ENCODE results near the gene RMRP. TPM values are rescaled to one million over a fixed set of nuclear protein-coding genes. Genes with fewer than 3 reads are reported as not detected.

The RMRP gene
- total RNA-seq (22,838 TPM), polyA plus RNA-seq (13.0 TPM)
- long read RNA-seq, donor 1 = 0 reads
- long read RNA-seq, donor 2 = 0 reads
- long read RNA-seq, donor 3 = 0 reads
- long read RNA-seq, donor 4 = 0 reads
- long read RNA-seq, donor 5 = 0 reads
- long read RNA-seq, donor 6 = 0 reads
- long read RNA-seq, donor 7 = 0 reads
- long read RNA-seq, donor 8 = 0 reads
- long read RNA-seq, donor 9 = 0 reads
- long read RNA-seq, donor 10 = 0 reads

DNA sequence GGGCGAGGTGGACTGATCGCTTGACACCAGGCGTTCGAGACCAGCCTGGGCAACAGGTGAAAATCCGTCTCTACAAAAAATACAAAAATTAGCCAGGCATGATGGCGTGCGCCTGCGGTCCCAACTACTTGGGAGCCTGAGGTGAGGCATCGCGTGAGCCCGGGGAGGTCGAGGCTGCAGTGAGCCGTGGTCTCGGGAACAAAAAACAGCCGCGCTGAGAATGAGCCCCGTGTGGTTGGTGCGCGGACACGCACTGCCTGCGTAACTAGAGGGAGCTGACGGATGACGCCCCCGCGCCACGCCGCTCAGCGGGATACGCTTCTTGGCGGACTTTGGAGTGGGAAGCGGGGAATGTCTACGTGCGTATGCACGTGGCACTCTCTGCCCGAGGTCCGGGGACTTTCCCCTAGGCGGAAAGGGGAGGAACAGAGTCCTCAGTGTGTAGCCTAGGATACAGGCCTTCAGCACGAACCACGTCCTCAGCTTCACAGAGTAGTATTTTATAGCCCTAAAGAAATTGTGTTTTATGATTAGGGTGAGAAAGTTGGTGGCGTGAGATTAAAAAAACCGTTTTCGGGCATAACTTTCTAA lies at the start of gene RMRP:
Gene RMRP, minus strand, starts transcription at position 474 of the 591 bp plus-strand sequence.
- Histone ChIP-seq H3K27ac (ENCODE audit: low read depth in 1 of 2, low read length in 1 of 2) (peak within 1 kb of the TSS; percentile 93 to 95), H3K27me3 (ENCODE audit: control insufficient read depth in 2 of 2, insufficient read depth in 1 of 2, low read length in 1 of 2) (peaks cover 0 to 2% of the 10 kb centered on the region in 2 donors), H3K4me3 (ENCODE audit: low read length in 2 of 2) (peak within 1 kb of the TSS; percentile 64 to 88), H3K36me3 (ENCODE audit: control insufficient read depth in 2 of 2, insufficient read depth in 2 of 2, low read length in 1 of 2) (peaks cover 16 to 20% of the 10 kb centered on the region in 2 donors), H3K4me1 (ENCODE audit: control insufficient read depth in 2 of 2, insufficient read depth in 2 of 2, low read length in 2 of 2) (peaks cover 42 to 65% of the 10 kb centered on the region in 2 donors), H3K9me3 (ENCODE audit: control insufficient read depth in 2 of 2, insufficient read depth in 1 of 2, low read length in 1 of 2) (no peaks in the 10 kb centered on the region)
- under 1% methylated on average over 42 of the region's 42 CpGs for WGBS
- peak; percentile 77 to 95 (median 81) for DNase-seq (ENCODE audit: low read depth in 6 of 9, low spot score in 9 of 9)

DNA sequence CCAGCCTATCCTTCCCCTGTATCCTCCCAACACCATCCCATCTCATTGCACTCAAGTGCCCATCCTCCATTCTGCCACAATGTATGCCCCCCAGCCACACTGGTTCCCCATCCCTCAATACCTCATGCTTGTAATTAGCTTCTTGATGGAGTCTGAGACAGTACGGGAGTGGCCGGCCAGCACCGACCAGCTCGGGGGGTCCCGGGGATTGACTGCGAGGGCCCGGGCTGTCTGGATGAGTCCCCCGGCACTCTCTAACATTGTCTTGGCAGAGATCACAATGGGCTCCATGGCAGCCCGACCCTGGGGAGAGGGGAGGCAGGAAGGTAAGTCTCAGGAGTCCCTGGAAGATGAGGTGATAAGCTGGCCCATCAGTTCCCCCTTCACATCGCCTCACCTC lies 49.1 kb upstream of the RMRP start:
- DNase-seq (ENCODE audit: low read depth in 6 of 9, low spot score in 9 of 9) = no peak
- H3K4me3 ChIP-seq (ENCODE audit: low read length in 2 of 2) = no peak overlapping the region
- peaks cover 88 to 95% of the 10 kb centered on the region in 2 donors for H3K36me3 ChIP-seq (ENCODE audit: control insufficient read depth in 2 of 2, insufficient read depth in 2 of 2, low read length in 1 of 2)
- H3K4me1 ChIP-seq (ENCODE audit: control insufficient read depth in 2 of 2, insufficient read depth in 2 of 2, low read length in 2 of 2) = no peaks in the 10 kb centered on the region
- no peaks in the 10 kb centered on the region for H3K27me3 ChIP-seq (ENCODE audit: control insufficient read depth in 2 of 2, insufficient read depth in 1 of 2, low read length in 1 of 2)
- 97% methylated on average over 10 of the region's 10 CpGs for WGBS
- H3K9me3 ChIP-seq (ENCODE audit: control insufficient read depth in 2 of 2, insufficient read depth in 1 of 2, low read length in 1 of 2) = no peaks in the 10 kb centered on the region
- H3K27ac ChIP-seq (ENCODE audit: low read depth in 1 of 2, low read length in 1 of 2) = no peak overlapping the region

DNA sequence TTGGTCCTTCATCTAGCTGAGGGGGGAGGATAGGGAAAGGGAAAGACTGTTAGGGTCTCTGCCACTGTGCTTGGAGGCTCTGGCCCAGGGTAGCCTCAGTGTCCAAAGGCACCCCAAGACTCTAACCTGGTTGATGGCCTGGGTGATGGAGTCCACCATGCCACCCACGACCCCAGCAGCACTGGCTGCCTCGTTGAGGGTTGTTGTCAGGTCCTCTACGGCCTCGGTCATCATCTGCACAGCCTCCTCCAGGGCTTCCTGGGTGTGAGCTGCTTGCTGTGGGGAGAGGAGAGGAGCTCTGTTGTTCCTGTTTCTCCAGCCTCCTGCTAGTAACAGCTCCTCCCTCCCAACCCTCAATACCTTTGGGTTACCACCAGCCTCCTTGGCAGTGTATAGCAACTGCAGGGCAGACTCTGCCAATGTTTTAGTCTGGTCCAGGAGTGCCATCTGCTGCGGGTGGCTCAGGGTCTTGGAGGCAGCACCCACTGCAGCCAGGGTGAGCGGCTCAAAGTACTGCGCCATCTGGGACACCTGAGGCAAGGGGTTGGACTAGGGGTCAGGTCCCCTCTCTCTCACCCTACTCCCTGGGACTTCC lies 48.1 kb upstream of the RMRP start:
- Histone ChIP-seq H3K36me3 (ENCODE audit: control insufficient read depth in 2 of 2, insufficient read depth in 2 of 2, low read length in 1 of 2) (peaks cover 88 to 95% of the 10 kb centered on the region in 2 donors), H3K9me3 (ENCODE audit: control insufficient read depth in 2 of 2, insufficient read depth in 1 of 2, low read length in 1 of 2) (no peaks in the 10 kb centered on the region), H3K4me1 (ENCODE audit: control insufficient read depth in 2 of 2, insufficient read depth in 2 of 2, low read length in 2 of 2) (no peaks in the 10 kb centered on the region), H3K4me3 (ENCODE audit: low read length in 2 of 2) (no peak overlapping the region), H3K27ac (ENCODE audit: low read depth in 1 of 2, low read length in 1 of 2) (no peak overlapping the region), H3K27me3 (ENCODE audit: control insufficient read depth in 2 of 2, insufficient read depth in 1 of 2, low read length in 1 of 2) (no peaks in the 10 kb centered on the region)
- DNase-seq (ENCODE audit: low read depth in 6 of 9, low spot score in 9 of 9) = no peak
- 99% methylated on average over 7 of the region's 7 CpGs for WGBS

DNA sequence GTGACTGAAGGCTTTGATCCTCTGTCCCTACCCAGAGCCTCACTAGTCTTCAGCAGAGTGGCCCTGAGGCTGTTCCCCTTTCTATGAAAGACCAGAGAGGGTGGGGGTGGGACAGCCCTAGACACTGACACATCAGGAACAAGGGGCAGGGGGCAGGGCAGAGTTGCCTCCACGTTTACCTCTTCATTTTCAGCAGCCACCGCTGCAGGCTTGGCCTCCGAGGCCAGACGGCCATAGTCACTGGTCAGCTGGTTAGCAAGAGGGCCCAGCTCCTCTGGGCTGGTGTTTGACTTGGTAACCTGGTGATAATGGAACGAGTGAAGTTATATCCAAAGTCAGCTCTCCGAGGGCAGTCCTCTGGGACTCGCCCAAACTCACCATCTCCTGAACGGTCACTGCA lies 47.6 kb upstream of the RMRP start:
- DNase-seq (ENCODE audit: low read depth in 6 of 9, low spot score in 9 of 9) = no peak
- Histone ChIP-seq H3K36me3 (ENCODE audit: control insufficient read depth in 2 of 2, insufficient read depth in 2 of 2, low read length in 1 of 2) (peaks cover 85 to 95% of the 10 kb centered on the region in 2 donors), H3K9me3 (ENCODE audit: control insufficient read depth in 2 of 2, insufficient read depth in 1 of 2, low read length in 1 of 2) (no peaks in the 10 kb centered on the region), H3K27me3 (ENCODE audit: control insufficient read depth in 2 of 2, insufficient read depth in 1 of 2, low read length in 1 of 2) (no peaks in the 10 kb centered on the region), H3K4me3 (ENCODE audit: low read length in 2 of 2) (no peak overlapping the region), H3K27ac (ENCODE audit: low read depth in 1 of 2, low read length in 1 of 2) (no peak overlapping the region), H3K4me1 (ENCODE audit: control insufficient read depth in 2 of 2, insufficient read depth in 2 of 2, low read length in 2 of 2) (no peaks in the 10 kb centered on the region)
- 97% methylated on average over 8 of the region's 8 CpGs for whole genome bisulfite sequencing

DNA sequence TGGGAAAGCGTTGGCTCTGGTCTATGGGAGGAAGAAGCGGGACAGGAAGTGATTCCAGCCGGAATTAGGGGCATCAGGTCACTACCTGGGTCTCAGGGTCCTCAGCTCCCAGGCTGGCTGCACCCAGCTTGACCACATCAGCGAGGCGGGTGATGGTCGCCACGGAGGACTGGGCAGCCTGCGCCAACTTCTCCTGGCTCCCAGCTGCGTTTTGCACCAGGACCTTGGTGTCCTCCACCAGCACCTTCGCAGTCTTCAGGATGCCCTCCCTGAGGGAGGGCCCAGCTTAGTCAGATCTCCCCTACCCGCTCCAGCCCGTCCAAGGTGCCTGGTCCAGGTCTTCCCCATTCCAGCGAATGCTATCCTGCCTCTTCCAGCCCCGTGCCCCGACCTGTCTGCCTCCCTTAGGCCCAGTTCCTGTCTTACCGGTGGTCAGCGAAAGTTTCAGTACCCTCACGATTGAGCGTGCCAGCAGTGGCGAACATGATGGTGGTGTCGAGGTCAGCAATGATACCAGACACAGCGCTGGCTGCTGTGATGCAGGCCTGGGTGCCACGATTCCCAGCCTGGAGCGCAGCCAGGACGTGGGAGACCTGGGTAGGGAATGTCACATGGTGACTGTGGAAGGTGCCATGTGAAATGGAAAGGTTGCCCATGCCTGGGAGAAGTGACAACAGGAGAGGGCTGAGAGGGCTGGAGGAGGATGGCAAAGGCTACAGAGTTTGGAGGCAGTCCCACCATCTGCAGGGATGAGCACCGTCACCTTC lies 46.3 kb upstream of the RMRP start:
- H3K36me3 ChIP-seq (ENCODE audit: control insufficient read depth in 2 of 2, insufficient read depth in 2 of 2, low read length in 1 of 2) = peaks cover 93 to 99% of the 10 kb centered on the region in 2 donors

DNA sequence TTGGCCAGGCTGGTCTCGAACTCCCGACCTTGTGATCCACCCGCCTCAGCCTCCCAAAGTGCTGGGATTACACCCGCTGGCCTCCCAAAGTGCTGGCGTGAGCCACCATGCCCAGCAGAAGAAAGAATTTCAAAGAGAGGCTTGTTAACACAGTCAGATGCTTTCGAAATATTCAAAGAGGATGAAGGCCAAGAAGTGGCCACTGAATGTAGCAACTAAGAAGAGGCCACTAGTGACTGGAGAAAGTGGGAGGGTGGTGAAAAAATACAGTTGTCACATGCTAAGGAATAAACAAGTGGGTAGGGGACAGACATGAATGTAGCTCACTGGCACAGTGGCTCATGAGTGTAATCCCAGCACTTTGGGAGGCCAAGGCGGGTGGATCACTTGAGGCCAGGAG lies 44.9 kb upstream of the RMRP start:
- no peak overlapping the region for H3K27ac ChIP-seq (ENCODE audit: low read depth in 1 of 2, low read length in 1 of 2)
- H3K9me3 ChIP-seq (ENCODE audit: control insufficient read depth in 2 of 2, insufficient read depth in 1 of 2, low read length in 1 of 2) = no peaks in the 10 kb centered on the region
- WGBS = 96% methylated on average over 7 of the region's 7 CpGs
- peaks cover 94 to 99% of the 10 kb centered on the region in 2 donors for H3K36me3 ChIP-seq (ENCODE audit: control insufficient read depth in 2 of 2, insufficient read depth in 2 of 2, low read length in 1 of 2)
- no peak overlapping the region for H3K4me3 ChIP-seq (ENCODE audit: low read length in 2 of 2)
- H3K4me1 ChIP-seq (ENCODE audit: control insufficient read depth in 2 of 2, insufficient read depth in 2 of 2, low read length in 2 of 2) = no peaks in the 10 kb centered on the region
- no peak for DNase-seq (ENCODE audit: low read depth in 6 of 9, low spot score in 9 of 9)
- H3K27me3 ChIP-seq (ENCODE audit: control insufficient read depth in 2 of 2, insufficient read depth in 1 of 2, low read length in 1 of 2) = no peaks in the 10 kb centered on the region

More for the DNA sequence above, 46.3 kb upstream of the RMRP start:
- H3K4me1 ChIP-seq (ENCODE audit: control insufficient read depth in 2 of 2, insufficient read depth in 2 of 2, low read length in 2 of 2) = no peaks in the 10 kb centered on the region
- no peak overlapping the region for H3K27ac ChIP-seq (ENCODE audit: low read depth in 1 of 2, low read length in 1 of 2)
- no peak for DNase-seq (ENCODE audit: low read depth in 6 of 9, low spot score in 9 of 9)
- no peaks in the 10 kb centered on the region for H3K27me3 ChIP-seq (ENCODE audit: control insufficient read depth in 2 of 2, insufficient read depth in 1 of 2, low read length in 1 of 2)
- WGBS = 98% methylated on average over 26 of the region's 26 CpGs
- H3K9me3 ChIP-seq (ENCODE audit: control insufficient read depth in 2 of 2, insufficient read depth in 1 of 2, low read length in 1 of 2) = no peaks in the 10 kb centered on the region
- no peak overlapping the region for H3K4me3 ChIP-seq (ENCODE audit: low read length in 2 of 2)

DNA sequence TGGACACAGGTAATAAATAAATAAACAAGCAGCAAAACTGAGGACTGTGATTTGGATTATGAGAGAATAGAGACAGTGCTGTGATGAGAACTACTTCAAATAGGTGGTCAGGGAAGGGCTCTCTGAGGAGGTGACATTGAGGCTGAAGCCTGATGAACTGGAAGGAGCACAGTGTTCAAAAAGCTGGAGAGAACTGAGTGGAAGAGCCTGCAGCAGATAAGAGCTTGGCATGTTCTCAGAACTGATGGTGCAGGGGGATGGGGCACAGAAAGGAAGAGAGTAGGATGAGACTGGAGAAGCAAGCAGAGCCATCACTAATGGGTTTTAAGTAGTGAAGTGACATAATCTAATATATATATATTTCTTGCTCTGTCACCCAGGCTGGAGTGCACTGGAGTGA lies 43.1 kb upstream of the RMRP start:
- Histone ChIP-seq H3K4me1 (ENCODE audit: control insufficient read depth in 2 of 2, insufficient read depth in 2 of 2, low read length in 2 of 2) (no peaks in the 10 kb centered on the region), H3K9me3 (ENCODE audit: control insufficient read depth in 2 of 2, insufficient read depth in 1 of 2, low read length in 1 of 2) (no peaks in the 10 kb centered on the region), H3K27me3 (ENCODE audit: control insufficient read depth in 2 of 2, insufficient read depth in 1 of 2, low read length in 1 of 2) (no peaks in the 10 kb centered on the region), H3K27ac (ENCODE audit: low read depth in 1 of 2, low read length in 1 of 2) (no peak overlapping the region), H3K36me3 (ENCODE audit: control insufficient read depth in 2 of 2, insufficient read depth in 2 of 2, low read length in 1 of 2) (peaks cover 92 to 99% of the 10 kb centered on the region in 2 donors), H3K4me3 (ENCODE audit: low read length in 2 of 2) (no peak overlapping the region)
- no peak for DNase-seq (ENCODE audit: low read depth in 6 of 9, low spot score in 9 of 9)

DNA sequence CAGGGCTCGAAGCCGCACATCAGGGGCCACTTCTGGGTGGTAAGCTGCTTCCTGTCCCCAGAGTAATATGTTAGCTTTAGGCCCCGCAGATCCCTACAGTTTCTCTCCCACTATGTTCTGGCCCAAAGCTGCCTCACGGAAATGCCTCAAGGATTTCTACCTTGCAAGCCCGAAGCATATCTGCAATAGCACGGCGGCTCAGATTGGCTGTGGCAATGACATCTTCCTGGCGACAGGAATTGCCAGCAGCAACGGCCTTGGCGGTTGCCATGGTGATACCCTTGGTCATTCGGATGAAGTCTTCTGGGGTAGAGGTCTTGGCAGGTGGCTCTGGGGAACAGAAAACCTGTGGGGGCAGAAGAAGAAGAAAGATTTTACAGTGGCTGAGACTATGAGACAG lies 42.2 kb upstream of the RMRP start:
- Histone ChIP-seq H3K4me3 (ENCODE audit: low read length in 2 of 2) (no peak overlapping the region), H3K27ac (ENCODE audit: low read depth in 1 of 2, low read length in 1 of 2) (no peak overlapping the region), H3K9me3 (ENCODE audit: control insufficient read depth in 2 of 2, insufficient read depth in 1 of 2, low read length in 1 of 2) (no peaks in the 10 kb centered on the region), H3K27me3 (ENCODE audit: control insufficient read depth in 2 of 2, insufficient read depth in 1 of 2, low read length in 1 of 2) (no peaks in the 10 kb centered on the region), H3K4me1 (ENCODE audit: control insufficient read depth in 2 of 2, insufficient read depth in 2 of 2, low read length in 2 of 2) (no peaks in the 10 kb centered on the region), H3K36me3 (ENCODE audit: control insufficient read depth in 2 of 2, insufficient read depth in 2 of 2, low read length in 1 of 2) (peaks cover 83 to 95% of the 10 kb centered on the region in 2 donors)
- DNase-seq (ENCODE audit: low read depth in 6 of 9, low spot score in 9 of 9) = no peak
- 97% methylated on average over 11 of the region's 11 CpGs for WGBS

DNA sequence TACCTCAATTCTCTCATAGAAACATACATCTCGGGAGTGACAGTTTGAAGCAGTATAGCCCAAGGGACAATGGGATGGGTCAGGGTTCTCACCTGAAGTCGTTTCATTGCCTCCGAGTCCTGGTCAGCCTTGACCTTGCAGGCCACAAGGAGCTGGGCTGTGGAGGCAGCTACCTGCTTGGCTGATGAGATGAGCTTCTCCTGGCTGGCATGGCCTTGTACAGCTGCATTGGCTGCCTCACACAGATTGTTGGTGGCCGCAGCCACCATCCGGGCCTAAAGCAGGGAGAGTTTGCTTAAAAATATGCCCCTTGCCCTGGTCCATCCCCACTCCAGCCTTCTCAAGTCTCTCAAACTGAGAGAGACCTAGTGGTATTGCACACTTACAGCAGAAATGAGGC lies 40.4 kb upstream of the RMRP start:
- 98% methylated on average over 5 of the region's 5 CpGs for WGBS
- Histone ChIP-seq H3K36me3 (ENCODE audit: control insufficient read depth in 2 of 2, insufficient read depth in 2 of 2, low read length in 1 of 2) (peaks cover 65 to 77% of the 10 kb centered on the region in 2 donors), H3K9me3 (ENCODE audit: control insufficient read depth in 2 of 2, insufficient read depth in 1 of 2, low read length in 1 of 2) (no peaks in the 10 kb centered on the region), H3K4me1 (ENCODE audit: control insufficient read depth in 2 of 2, insufficient read depth in 2 of 2, low read length in 2 of 2) (no peaks in the 10 kb centered on the region), H3K4me3 (ENCODE audit: low read length in 2 of 2) (no peak overlapping the region), H3K27ac (ENCODE audit: low read depth in 1 of 2, low read length in 1 of 2) (no peak overlapping the region), H3K27me3 (ENCODE audit: control insufficient read depth in 2 of 2, insufficient read depth in 1 of 2, low read length in 1 of 2) (no peaks in the 10 kb centered on the region)
- DNase-seq (ENCODE audit: low read depth in 6 of 9, low spot score in 9 of 9) = no peak
